Gastroesophageal sphincter (tissue), 4 donors: Measurements from ENCODE around the gene TANGO2. TPM values are rescaled to one million over a fixed set of nuclear protein-coding genes. Genes with fewer than 3 reads are reported as not detected.

Source experiments
- ATAC-seq: fragments of 150-250 bp; one replicate; pipeline ENCODE4 v1.9.1; 2016; ENCODE audit warnings: mild to moderate bottlenecking, moderate library complexity
- H3K27ac ChIP-seq, 4 donors: fragments of 200-600 bp; sonication (generic) in 3 of 4; 1 replicate in 3 of 4; 2 replicates in 1 of 4; pipeline ENCODE4 v1.5.1; 2016 to 2019
- H3K27me3 ChIP-seq: fragments of 200-600 bp; sonication (generic); one replicate; pipeline ENCODE4 v1.5.1; 2019
- H3K36me3 ChIP-seq, 2 donors: fragments of 200-600 bp; sonication (generic); one replicate each; pipeline ENCODE4 v1.5.1; 2019; ENCODE audit warnings: control low read depth in 1 of 2
- H3K4me1 ChIP-seq, 3 donors: fragments of 200-600 bp; sonication (generic); 1 replicate in 2 of 3; 2 replicates in 1 of 3; pipeline ENCODE4 v1.5.1; 2016 to 2019; ENCODE audit warnings: control low read depth in 2 of 3
- H3K4me3 ChIP-seq, 2 donors: fragments of 200-600 bp; sonication (generic); one replicate each; pipeline ENCODE4 v1.5.1; 2019; ENCODE audit warnings: mild to moderate bottlenecking in 1 of 2, moderate library complexity in 1 of 2
- H3K9me3 ChIP-seq, 3 donors: fragments of 200-600 bp; sonication (generic); one replicate each; pipeline ENCODE4 v1.5.1; 2017 to 2019; ENCODE audit warnings: control low read depth in 2 of 3
- EP300 ChIP-seq: sonication (generic); formaldehyde crosslinking; IDR thresholded peaks from one replicate; pipeline ENCODE4 v1.6.1; 2017; ENCODE audit warnings: antibody characterized with exemption, mild to moderate bottlenecking
- POLR2A ChIP-seq, 2 donors: fragments of 450-650 bp; IDR thresholded peaks; one replicate each; pipeline ENCODE4 v1.6.1; 2017; ENCODE audit warnings: antibody characterized with exemption in 2 of 2, mild to moderate bottlenecking in 2 of 2, moderate library complexity in 1 of 2
- POLR2AphosphoS5 ChIP-seq: sonication (generic); formaldehyde crosslinking; IDR thresholded peaks from one replicate; pipeline ENCODE4 v1.6.1; 2017; ENCODE audit warnings: antibody characterized with exemption
- WGBS, 2 donors: methylation state at CpG; one replicate each; pipeline ENCODE4 v1.1.5; 2018; ENCODE audit warnings: low coverage in 1 of 2; 5-methylcytosine and 5-hydroxymethylcytosine counted together
- total RNA-seq, 4 donors: library from RNA; depleted of rRNA; stranded (reverse); fragments of >200 nt; gene quantifications; one replicate each; pipeline ENCODE4 v1.1.0, GENCODE V29; 2016
- TF ChIP-seq, protein P1 (sequence below), 4 experiments: fragments of 200-600 bp in 2 of 4; fragments of 450-650 bp in 2 of 4; sonication (generic) in 1 of 4; IDR thresholded peaks; one replicate each; pipeline ENCODE4 v1.5.1; 2017 to 2019; ENCODE audit warnings: antibody characterized with exemption in 4 of 4, mild to moderate bottlenecking in 2 of 4, moderate library complexity in 2 of 4

TANGO2 gene
- total RNA-seq, 4 donors from 2014 or later = 20.0 to 65.5 (median 45.8) TPM

DNA sequence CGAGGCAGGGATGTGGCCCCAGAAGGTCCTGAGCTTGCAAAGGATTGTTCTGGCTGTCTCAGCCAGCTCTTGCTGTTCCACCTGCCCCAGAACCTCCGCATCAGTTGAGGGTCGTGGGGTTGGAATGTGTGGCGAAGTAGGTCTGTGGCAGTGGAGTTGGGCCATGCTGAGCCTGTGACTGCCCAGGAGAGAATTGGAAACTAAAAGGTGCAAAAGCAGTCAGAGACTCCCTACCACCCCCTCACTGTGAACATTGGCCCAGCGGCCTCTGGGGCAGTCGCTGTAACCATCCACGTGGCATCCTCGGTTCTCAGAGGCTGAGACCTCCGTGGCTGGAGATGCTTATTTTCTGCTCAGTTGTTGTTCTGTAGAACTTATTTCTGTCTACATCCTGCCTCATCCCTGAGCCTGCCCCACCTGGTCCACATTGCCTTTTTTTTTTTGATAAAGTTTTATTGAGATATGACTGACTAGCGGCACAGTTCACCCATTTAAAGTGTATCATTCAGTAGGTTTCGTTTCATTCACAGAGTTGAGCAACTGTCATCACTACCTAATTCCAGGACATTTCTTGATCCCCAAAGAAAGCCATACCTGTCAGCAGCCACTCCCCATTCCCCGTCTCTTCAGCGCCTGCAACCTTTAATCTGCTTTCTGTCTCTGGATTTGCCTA lies 36.8 kb downstream of the TANGO2 start:
- H3K9me3 ChIP-seq = no peaks in the 10 kb centered on the region
- 88 to 99% methylated on average over 5 to 7 of the region's 13 CpGs for WGBS, 2 donors
- H3K4me3 ChIP-seq = no peak overlapping the region
- no peak overlapping the region for H3K27ac ChIP-seq
- no peak for TF ChIP-seq POLR2A (IDR thresholded peaks at IDR 0.05)
- no peak for TF ChIP-seq POLR2AphosphoS5
- TF ChIP-seq EP300 = no peak
- TF ChIP-seq, protein P1, sequence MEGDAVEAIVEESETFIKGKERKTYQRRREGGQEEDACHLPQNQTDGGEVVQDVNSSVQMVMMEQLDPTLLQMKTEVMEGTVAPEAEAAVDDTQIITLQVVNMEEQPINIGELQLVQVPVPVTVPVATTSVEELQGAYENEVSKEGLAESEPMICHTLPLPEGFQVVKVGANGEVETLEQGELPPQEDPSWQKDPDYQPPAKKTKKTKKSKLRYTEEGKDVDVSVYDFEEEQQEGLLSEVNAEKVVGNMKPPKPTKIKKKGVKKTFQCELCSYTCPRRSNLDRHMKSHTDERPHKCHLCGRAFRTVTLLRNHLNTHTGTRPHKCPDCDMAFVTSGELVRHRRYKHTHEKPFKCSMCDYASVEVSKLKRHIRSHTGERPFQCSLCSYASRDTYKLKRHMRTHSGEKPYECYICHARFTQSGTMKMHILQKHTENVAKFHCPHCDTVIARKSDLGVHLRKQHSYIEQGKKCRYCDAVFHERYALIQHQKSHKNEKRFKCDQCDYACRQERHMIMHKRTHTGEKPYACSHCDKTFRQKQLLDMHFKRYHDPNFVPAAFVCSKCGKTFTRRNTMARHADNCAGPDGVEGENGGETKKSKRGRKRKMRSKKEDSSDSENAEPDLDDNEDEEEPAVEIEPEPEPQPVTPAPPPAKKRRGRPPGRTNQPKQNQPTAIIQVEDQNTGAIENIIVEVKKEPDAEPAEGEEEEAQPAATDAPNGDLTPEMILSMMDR (IDR thresholded peaks at IDR 0.05) = no peak
- no peaks in the 10 kb centered on the region for H3K27me3 ChIP-seq
- no peaks in the 10 kb centered on the region for H3K4me1 ChIP-seq
- H3K36me3 ChIP-seq = peaks cover 0 to 99% of the 10 kb centered on the region in 2 donors
- no peak for ATAC-seq

DNA sequence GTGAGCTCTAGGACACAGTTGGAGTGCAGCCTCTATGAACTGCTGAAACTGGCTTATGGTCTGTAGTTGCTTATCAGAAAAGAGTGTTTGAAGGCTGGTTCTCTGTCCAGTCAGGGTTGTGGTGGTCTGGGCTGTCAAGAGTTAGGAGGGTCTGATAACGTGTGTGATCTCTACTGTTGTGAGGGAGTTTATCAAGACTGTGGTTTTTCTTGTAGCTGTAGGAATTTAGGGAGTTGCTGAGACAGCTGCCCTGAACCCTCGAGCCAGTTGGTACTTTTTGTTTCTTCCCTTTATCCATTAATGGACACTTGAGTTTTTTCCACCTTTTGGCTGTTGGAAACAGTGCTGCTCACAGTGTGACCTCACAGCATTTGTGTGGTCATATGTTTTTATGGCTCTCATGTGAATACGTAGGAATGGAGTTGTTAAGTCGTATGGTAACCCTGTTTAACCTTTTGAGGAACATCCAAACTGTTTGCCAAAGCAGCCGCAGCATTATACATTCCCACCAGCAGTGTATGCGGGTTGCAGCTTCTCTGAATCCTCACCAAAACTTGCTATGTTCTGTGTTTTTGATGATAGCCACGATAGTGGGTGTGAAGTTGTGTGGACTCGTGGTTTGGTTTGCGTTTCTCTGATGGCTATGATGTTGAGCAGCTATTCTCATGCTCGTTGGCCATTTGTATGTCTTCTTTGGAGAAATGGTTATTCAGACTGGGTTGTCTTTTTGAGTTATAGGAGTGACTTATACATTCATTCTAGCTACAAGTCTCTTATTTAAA lies 38.3 kb downstream of the TANGO2 start:
- H3K4me3 ChIP-seq = no peak overlapping the region
- no peaks in the 10 kb centered on the region for H3K4me1 ChIP-seq
- no peak for ATAC-seq
- H3K27ac ChIP-seq = no peak overlapping the region
- H3K27me3 ChIP-seq = no peaks in the 10 kb centered on the region
- WGBS, 2 donors = 86 to 89% methylated on average over 9 to 10 of the region's 10 CpGs
- TF ChIP-seq, protein P1 (IDR thresholded peaks at IDR 0.05) = no peak
- TF ChIP-seq EP300 (no peak), POLR2AphosphoS5 (no peak), POLR2A (IDR thresholded peaks at IDR 0.05) (no peak)
- peaks cover 0 to 99% of the 10 kb centered on the region in 2 donors for H3K36me3 ChIP-seq
- no peaks in the 10 kb centered on the region for H3K9me3 ChIP-seq

DNA sequence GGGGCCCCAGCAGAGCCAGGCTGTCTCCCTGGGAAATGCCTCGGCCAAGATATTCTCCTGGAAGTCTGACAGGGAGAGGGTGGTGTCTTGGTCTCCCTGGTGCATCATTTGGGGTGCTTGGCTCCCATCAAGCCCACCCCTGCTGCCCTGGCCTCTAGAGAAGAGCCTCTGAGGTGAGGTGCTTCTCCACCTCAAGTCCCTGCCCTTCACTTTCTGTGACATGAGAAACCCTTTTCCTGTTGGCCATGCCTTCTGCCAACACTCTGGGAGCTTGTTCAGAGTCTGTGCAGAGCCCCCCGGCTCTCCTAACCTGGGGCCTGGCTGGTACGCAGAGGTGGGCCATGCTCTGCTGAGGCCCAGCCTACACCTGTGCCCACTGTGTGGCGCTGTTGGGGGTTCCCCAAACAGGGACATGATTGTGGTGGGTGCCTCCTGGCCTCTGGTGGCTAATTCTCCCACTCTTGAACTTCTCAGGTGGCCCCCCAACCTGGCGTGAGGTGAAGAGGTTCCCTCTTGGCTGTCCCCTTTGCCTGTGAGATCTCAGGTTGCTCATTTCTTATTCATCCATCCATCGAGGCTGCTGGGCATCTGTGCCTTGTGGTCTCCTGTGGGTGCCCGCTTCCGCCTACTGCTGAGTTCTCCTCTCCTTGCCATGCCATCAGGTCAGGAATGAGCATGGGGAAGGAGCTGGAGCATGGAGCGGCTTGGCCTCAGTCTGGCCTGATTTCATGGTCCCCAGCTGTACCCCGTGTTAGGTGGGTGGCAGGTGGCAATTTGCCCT lies 40.0 kb downstream of the TANGO2 start:
- Histone ChIP-seq H3K27ac (no peak overlapping the region), H3K9me3 (no peaks in the 10 kb centered on the region), H3K27me3 (no peaks in the 10 kb centered on the region), H3K36me3 (peaks cover 0 to 99% of the 10 kb centered on the region in 2 donors), H3K4me3 (no peak overlapping the region), H3K4me1 (no peaks in the 10 kb centered on the region)
- no peak for ATAC-seq
- TF ChIP-seq, protein P1 (IDR thresholded peaks at IDR 0.05) = no peak
- TF ChIP-seq POLR2AphosphoS5 (no peak), EP300 (no peak), POLR2A (IDR thresholded peaks at IDR 0.05) (no peak)
- WGBS, 2 donors = 60 to 100% methylated on average over 1 to 2 of the region's 10 CpGs

DNA sequence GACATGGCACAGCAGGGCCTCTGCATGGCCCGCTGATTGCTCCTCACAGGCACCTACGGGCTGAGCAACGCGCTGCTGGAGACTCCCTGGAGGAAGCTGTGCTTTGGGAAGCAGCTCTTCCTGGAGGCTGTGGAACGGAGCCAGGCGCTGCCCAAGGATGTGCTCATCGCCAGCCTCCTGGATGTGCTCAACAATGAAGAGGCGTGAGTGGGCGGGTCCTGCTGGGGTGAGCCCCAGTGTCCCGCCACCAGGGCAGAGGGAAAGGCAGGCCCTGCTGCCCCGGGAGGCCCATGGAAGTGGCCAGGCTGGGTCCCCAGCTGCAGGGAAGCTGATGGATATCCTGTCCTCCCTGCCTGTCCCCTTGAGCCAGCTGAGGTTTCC lies 40.6 kb downstream of the TANGO2 start:
- H3K27ac ChIP-seq = no peak overlapping the region
- peak; percentile 29 for ATAC-seq
- 80% methylated on average over 1 of the region's 11 CpGs; no CpG with 5 or more reads in 1 of the 2 donors for WGBS, 2 donors
- TF ChIP-seq POLR2A (IDR thresholded peaks at IDR 0.05) (no peak), EP300 (no peak), POLR2AphosphoS5 (no peak)
- TF ChIP-seq, protein P1 (IDR thresholded peaks at IDR 0.05) = no peak
- H3K36me3 ChIP-seq = peaks cover 0 to 99% of the 10 kb centered on the region in 2 donors
- H3K27me3 ChIP-seq = no peaks in the 10 kb centered on the region
- no peaks in the 10 kb centered on the region for H3K4me1 ChIP-seq
- H3K4me3 ChIP-seq = no peak overlapping the region
- no peaks in the 10 kb centered on the region for H3K9me3 ChIP-seq
